CD14-positive monocyte (primary cell): ENCODE data around the gene RAC2. TPM values are rescaled to one million over a fixed set of nuclear protein-coding genes. Genes with fewer than 3 reads are reported as not detected.
A peak's percentile ranks its signal among the peaks of the same experiment; 100 is the strongest.

ENCODE experiments used
- DNase-seq, 3 donors: peaks; one replicate each; pipeline ENCODE4 v3.0.0-alpha.2; 2011 to 2022
- H2AFZ ChIP-seq: 2 replicates; pipeline ENCODE4 v1.6.0; 2012; ENCODE audit warnings: mild to moderate bottlenecking, low read depth, low read length, inconsistent platforms; ENCODE audit not compliant: insufficient read depth, poor library complexity, severe bottlenecking
- H3K27ac ChIP-seq, 2 donors: 1 replicate in 1 of 2; 2 replicates in 1 of 2; pipeline ENCODE4 v1.5.1; 2012 to 2013; ENCODE audit warnings: low read length in 2 of 2, control low read depth in 1 of 2, inconsistent platforms in 1 of 2, low read depth in 1 of 2, mild to moderate bottlenecking in 1 of 2
- H3K27me3 ChIP-seq, 2 donors: one replicate each; pipeline versions ENCODE4 v1.6.0 to v1.6.1; 2011 to 2013; ENCODE audit warnings: low read length in 2 of 2; ENCODE audit not compliant: control insufficient read depth in 2 of 2, insufficient read depth in 2 of 2
- H3K36me3 ChIP-seq, 2 donors: replicated peaks in 1 of 2; 1 replicate in 1 of 2; 2 replicates in 1 of 2; pipeline versions ENCODE4 v1.5.1 to v1.6.1; 2012 to 2013; ENCODE audit warnings: low read length in 2 of 2, control low read depth in 1 of 2, inconsistent platforms in 1 of 2, mild to moderate bottlenecking in 1 of 2; ENCODE audit not compliant: insufficient read depth in 2 of 2, control insufficient read depth in 1 of 2
- H3K4me1 ChIP-seq, 2 donors: 1 replicate in 1 of 2; 2 replicates in 1 of 2; pipeline versions ENCODE4 v1.5.1 to v1.6.1; 2012 to 2013; ENCODE audit warnings: low read length in 2 of 2, control low read depth in 1 of 2, inconsistent platforms in 1 of 2, mild to moderate bottlenecking in 1 of 2, moderate library complexity in 1 of 2; ENCODE audit not compliant: insufficient read depth in 2 of 2, control insufficient read depth in 1 of 2
- H3K4me2 ChIP-seq: replicated peaks from 2 replicates; pipeline ENCODE3; 2012; ENCODE audit warnings: low read length, moderate library complexity, mild to moderate bottlenecking; ENCODE audit not compliant: poor library complexity, severe bottlenecking; ENCODE audit errors: extremely low read depth
- H3K4me3 ChIP-seq, 3 experiments: fragments of 200-600 bp in 1 of 3; sonication (generic) in 1 of 3; replicated peaks in 1 of 3; 1 replicate in 2 of 3; 2 replicates in 1 of 3; pipeline ENCODE4 v1.5.1; 2011 to 2013; ENCODE audit warnings: low read length in 3 of 3, mild to moderate bottlenecking in 3 of 3, control low read depth in 2 of 3, low read depth in 2 of 3, inconsistent platforms in 1 of 3, moderate library complexity in 1 of 3
- H3K79me2 ChIP-seq: 2 replicates; pipeline ENCODE4 v1.6.0; 2012; ENCODE audit warnings: mild to moderate bottlenecking, control low read depth, inconsistent platforms, low read length, moderate library complexity; ENCODE audit not compliant: insufficient read depth
- H3K9ac ChIP-seq: 2 replicates; pipeline ENCODE4 v1.6.0; 2017; ENCODE audit warnings: low read length, mild to moderate bottlenecking; ENCODE audit not compliant: insufficient read depth, poor library complexity, severe bottlenecking
- H3K9me3 ChIP-seq, 2 donors: replicated peaks in 1 of 2; 1 replicate in 1 of 2; 2 replicates in 1 of 2; pipeline versions ENCODE4 v1.5.1 to v1.6.1; 2012 to 2013; ENCODE audit warnings: low read length in 2 of 2, control low read depth in 1 of 2; ENCODE audit not compliant: control insufficient read depth in 1 of 2, insufficient read depth in 1 of 2
- H4K20me1 ChIP-seq: 2 replicates; pipeline ENCODE4 v1.6.0; 2012; ENCODE audit warnings: mild to moderate bottlenecking, low read length, control low read depth, moderate library complexity; ENCODE audit not compliant: insufficient read depth
- H3K27ac Mint-ChIP-seq, 7 donors: one replicate each; pipeline ENCODE4 v1.8.0; 2020; ENCODE audit warnings: mild to moderate bottlenecking in 7 of 7, mixed read lengths in 7 of 7, moderate library complexity in 6 of 7, inconsistent platforms in 2 of 7
- H3K27me3 Mint-ChIP-seq, 3 donors: one replicate each; pipeline ENCODE4 v1.8.0; 2021 to 2022; ENCODE audit warnings: low read depth in 3 of 3, mild to moderate bottlenecking in 3 of 3, mixed read lengths in 3 of 3, moderate library complexity in 3 of 3, inconsistent platforms in 1 of 3
- H3K36me3 Mint-ChIP-seq, 2 donors: one replicate each; pipeline ENCODE4 v1.8.0; 2020; ENCODE audit warnings: mixed read lengths in 2 of 2, inconsistent platforms in 1 of 2, mild to moderate bottlenecking in 1 of 2
- H3K4me1 Mint-ChIP-seq: one replicate; pipeline ENCODE4 v1.8.0; 2020; ENCODE audit warnings: mild to moderate bottlenecking, mixed read lengths
- H3K4me3 Mint-ChIP-seq, 2 donors: one replicate each; pipeline ENCODE4 v1.8.0; 2020; ENCODE audit warnings: mild to moderate bottlenecking in 2 of 2, mixed read lengths in 2 of 2, moderate library complexity in 1 of 2
- H3K9me3 Mint-ChIP-seq, 7 donors: one replicate each; pipeline ENCODE4 v1.8.0; 2020 to 2022; ENCODE audit warnings: mixed read lengths in 7 of 7, mild to moderate bottlenecking in 6 of 7, moderate library complexity in 6 of 7, inconsistent platforms in 2 of 7
- CTCF ChIP-seq: fragments of 200-600 bp; IDR thresholded peaks from one replicate; pipeline ENCODE4 v1.8.0; 2022; ENCODE audit warnings: antibody characterized with exemption, mild to moderate bottlenecking
- WGBS: methylation state at CpG from one replicate; pipeline ENCODE4 v1.1.5; 2013; ENCODE audit warnings: missing lambda C conversion rate; ENCODE audit not compliant: insufficient coverage; 5-methylcytosine and 5-hydroxymethylcytosine counted together
- intact Hi-C, 2 donors: fragments of 100-400 bp; cut with micrococcal nuclease; formaldehyde crosslinking; loops; one replicate each; pipeline versions ENCODE4 v1.15.0 to v1.15.1; 2023
- polyA plus RNA-seq, 3 donors: library from polyadenylated mRNA; depleted of rRNA in 1 of 3; unstranded in 2 of 3; stranded (reverse) in 1 of 3; fragments of 300-500 nt in 2 of 3; fragments of >200 nt in 1 of 3; fragmentation: Illumina TruSeq in 2 of 3; gene quantifications; 1 replicate in 2 of 3; 2 replicates in 1 of 3; pipeline ENCODE4 v1.2.3, GENCODE V29; 2012 to 2021

RAC2 gene
- polyA plus RNA-seq, 3 donors = 360 to 529 (median 526) TPM

DNA sequence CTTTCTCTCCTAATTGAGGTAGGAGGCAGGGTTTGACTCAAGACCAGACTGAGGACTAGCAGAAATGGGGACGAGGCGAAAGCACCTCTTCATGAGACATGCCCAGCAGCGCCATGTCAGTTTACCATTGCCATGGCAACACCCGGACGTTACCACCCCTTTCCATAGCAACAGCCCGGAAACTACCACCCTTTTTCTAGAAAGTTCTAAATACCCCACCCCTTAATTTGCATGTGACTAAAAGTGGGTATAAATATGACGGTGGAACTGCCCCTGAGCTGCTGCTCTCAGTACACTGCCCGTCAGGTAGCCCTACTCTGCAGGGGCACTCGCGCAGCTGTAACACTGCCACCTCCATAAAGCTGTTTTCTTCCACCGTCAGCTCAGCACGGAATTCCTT, 5.9 kb upstream of the RAC2 start:
- Mint-ChIP-seq H3K36me3 (no peaks in the 10 kb centered on the region), H3K27me3 (peaks cover 0 to 4% (median 3%) of the 10 kb centered on the region in 3 donors), H3K4me3 (no peak overlapping the region), H3K9me3 (no peaks in the 10 kb centered on the region), H3K27ac (no peak overlapping the region), H3K4me1 (peaks cover 13% of the 10 kb centered on the region)
- intact Hi-C loops = no loop called here
- no peak overlapping the region for H2AFZ ChIP-seq
- H3K36me3 ChIP-seq = no peaks in the 10 kb centered on the region
- no peak for DNase-seq
- TF ChIP-seq CTCF = no peak
- no peak overlapping the region for H3K9ac ChIP-seq
- no peaks in the 10 kb centered on the region for H3K9me3 ChIP-seq
- H3K27ac ChIP-seq = no peak overlapping the region
- H4K20me1 ChIP-seq = no peaks in the 10 kb centered on the region
- no peaks in the 10 kb centered on the region for H3K79me2 ChIP-seq
- H3K27me3 ChIP-seq = no peaks in the 10 kb centered on the region
- no peak overlapping the region for H3K4me2 ChIP-seq
- peaks cover 9% of the 10 kb centered on the region in 2 donors for H3K4me1 ChIP-seq
- no CpG with 5 or more reads among the region's 12 CpGs for WGBS
- no peak overlapping the region for H3K4me3 ChIP-seq

GRCh38 chr22:37248251-37248650, 4.2 kb upstream of the RAC2 start:
- Histone ChIP-seq H3K4me3 (no peak overlapping the region), H3K9me3 (no peaks in the 10 kb centered on the region), H4K20me1 (no peaks in the 10 kb centered on the region), H3K9ac (no peak overlapping the region), H2AFZ (no peak overlapping the region), H3K4me2 (no peak overlapping the region), H3K79me2 (peaks cover 9% of the 10 kb centered on the region), H3K27me3 (no peaks in the 10 kb centered on the region), H3K4me1 (peaks cover 25 to 27% of the 10 kb centered on the region in 2 donors), H3K27ac (no peak overlapping the region), H3K36me3 (no peaks in the 10 kb centered on the region)
- no peaks in the 10 kb centered on the region for H3K9me3 Mint-ChIP-seq
- H3K36me3 Mint-ChIP-seq = no peaks in the 10 kb centered on the region
- WGBS = 42% methylated on average over 1 of the region's 6 CpGs
- intact Hi-C loops = no loop called here
- H3K4me3 Mint-ChIP-seq = no peak overlapping the region
- peak overlapping the region in 2 of 7 donors; percentile 7 to 67 for H3K27ac Mint-ChIP-seq
- no peak for DNase-seq
- no peak for TF ChIP-seq CTCF
- peaks cover 24% of the 10 kb centered on the region for H3K4me1 Mint-ChIP-seq
- H3K27me3 Mint-ChIP-seq = peaks cover 0 to 4% (median 3%) of the 10 kb centered on the region in 3 donors
